Measurements from ENCODE around the gene SDK2.
"Not testable (repeated sequence)": the region's sequence is repeated elsewhere in the genome, so short reads cannot be mapped to it uniquely, and the experiment has no call there.

SDK2 gene

DNA sequence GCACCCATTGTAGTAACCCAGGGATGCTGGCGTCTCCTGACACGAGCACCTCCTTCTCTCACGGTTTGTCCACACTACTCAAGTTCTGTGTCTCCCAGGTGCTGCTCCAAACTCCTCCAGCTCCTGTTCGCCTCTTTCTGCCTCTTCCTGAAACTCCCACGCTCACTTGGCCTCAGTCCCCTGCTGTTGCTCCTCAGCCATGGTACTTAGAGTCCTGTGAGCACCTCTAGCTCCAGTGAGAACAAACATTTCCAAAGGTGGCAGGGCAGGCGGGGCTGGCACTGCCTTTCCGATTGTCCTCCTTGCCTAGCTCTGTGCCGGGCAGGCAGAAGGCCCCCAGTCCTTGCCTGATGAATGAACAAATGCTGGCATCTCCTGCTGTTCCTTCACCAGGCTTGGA, 146.1 kb downstream of the SDK2 start:
- DNase-seq, result no peak

DNA sequence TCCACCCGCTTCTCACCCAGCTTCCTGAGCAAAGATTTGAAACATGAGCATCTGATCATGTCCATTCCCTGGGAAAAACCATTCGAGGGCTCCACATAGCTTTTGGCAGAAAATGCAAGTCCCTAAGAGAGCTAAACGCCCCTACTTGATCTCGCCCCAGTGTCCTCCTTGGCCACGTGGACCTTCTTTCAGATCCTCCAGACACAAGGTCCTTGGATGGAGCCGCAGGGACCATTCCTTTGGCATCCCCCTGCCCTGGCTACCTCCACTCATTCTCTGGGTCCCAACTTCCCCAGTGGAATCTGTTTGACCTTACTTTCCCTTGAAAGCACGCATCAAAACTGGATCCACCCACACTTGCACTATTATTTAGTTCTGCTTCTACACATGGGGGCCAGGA, 146.5 kb downstream of the SDK2 start:
- DNase-seq, result no peak

DNA sequence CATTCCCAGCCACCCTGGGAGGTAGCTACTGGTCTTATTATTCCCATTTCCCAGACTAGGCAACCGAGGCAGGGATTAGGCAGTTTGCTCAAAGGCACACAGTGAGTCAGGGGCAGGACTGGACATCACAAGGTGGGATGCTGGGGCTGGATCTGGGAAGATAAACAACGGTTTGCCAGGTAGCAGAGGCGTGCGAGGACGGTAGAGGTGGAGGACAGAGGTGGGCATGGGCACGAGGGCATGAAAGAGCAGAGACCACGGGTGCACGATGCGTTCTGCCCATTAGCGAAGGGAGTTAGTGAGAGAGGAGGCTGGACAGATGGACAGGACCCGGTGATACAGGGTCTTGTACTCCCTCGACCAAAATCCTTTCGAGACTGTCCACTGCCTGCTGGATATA, 148.0 kb downstream of the SDK2 start:
- DNase-seq, result no peak

DNA sequence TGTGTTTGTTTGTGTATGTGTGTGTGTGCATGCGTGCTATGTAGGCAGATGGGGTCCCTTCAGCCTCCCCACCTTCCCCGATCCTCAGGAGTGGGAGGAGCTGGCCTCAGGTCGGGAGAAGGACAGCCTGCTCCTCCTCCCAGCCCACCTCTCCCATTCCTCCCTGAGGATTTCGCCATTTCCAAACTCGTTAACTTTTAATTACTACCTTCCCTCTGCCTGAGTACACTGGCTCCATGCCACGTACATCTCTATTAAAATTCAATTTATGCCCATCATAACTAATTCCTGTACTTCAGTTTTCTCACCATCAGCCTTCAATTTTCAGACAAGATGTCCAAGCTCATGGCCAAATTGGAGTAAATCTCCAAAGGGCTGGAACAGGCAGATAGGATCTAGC, 148.6 kb downstream of the SDK2 start:
- no peak for DNase-seq

DNA sequence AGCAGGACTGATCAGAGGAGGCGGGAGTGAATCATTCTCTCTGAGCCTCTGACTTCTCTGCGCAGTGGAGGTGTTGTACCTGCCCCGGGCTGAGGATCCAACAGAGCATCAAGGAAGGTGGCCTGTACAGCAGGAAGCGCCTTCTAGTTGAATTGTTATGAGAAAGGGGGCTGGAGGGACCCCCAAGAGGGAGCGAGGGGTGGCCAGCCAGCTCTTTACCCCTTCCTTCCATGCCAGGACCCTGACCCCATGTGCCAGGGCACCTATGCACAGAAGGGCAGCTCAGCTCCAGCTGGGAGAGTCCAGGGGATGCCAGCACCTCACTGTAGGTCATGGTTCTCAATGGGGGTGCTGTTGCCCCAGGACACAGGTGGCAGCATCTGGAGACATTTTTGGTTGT, 149.3 kb downstream of the SDK2 start:
- DNase-seq, result no peak

DNA sequence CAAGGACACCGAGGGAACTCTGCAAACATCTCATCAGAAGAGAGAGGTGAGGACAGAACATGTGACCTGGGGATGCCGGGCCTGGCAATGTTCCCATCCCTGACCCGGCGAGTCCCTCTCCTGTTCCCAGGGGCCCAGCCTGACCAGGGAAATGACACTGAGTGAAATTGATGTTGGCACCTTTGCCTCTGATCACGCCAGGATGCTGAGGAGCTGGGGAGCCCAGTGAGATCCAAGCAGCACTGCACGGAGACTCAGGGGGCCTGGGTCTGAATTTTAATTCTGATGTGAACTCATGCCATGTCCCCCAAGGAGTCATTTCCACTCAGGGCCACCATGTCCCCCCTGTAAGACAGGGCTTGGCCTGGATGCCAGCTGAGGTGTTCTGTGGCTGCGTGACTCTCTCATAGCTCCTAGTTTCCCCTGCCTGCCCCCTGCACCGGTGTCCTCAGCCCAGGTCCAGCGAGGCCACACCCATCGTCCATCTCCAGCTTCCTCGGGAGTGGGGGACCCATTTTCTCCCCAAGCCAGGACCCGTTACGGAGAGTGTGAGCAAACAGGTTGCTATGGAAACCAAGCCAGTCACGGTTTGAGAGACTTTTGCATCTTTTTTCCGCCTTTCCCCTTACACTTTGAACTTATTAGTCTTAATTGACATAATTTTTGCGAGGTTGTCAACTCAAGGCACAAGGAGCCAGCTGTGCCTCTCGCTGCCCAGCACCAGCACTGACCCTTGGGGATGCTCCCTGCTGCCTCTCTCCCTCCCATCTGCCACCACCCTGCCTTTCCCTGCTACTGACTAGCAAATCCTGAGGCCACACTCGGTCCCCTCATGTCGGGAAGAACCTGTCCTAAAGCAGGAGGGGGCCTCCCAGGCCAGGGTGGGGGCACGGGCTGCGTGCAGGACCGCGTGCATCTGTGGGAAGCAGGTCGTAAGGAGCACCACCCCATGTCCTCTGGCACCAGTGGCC, 150.0 kb downstream of the SDK2 start:
- peak; percentile 67 for DNase-seq

DNA sequence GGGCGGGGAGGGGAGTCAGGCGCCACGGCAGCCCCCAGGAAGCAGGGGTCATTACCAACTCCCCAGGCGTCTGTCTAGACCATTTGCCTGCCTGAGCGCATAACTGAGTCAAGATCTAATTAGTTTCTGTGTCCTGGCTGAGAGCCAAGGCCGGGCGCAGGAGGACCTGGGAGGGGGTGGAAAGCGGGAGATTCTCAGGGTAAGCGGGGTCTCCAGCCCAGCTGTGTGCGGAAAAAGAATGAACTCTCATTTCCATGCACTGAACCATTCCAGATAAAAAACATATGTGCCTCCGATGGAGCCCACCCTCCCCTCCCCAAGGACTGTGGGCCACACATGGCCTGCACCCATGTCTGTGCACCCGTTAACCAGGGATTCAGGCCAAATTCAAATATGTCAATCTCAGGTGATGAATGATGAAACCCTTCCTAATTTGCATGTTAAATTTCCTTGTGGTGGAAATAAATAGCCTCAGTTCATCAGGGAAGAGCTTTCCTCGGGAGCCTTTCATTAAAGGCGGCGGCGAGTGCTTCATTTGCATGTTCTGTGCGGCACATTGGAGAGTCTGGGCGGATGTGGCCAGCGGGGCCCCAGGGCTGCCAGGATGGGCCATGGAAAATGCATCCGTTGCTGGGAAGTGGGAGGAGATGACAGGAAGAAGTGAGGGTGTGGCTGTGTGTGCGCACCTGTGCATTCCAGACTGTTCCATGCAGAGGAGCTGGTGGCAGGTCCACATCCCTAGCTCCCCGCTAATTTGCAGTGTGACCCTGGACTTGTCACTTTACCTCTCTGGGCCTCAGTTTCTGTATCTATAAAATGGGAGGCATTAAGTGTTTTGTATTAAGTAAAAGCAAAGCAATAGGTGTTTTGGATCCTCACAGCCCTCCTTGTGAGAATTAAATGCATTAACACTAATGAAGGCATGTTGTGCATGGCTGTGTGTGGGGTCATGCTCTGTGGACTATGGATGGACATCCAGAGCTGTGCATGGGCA, 151.1 kb downstream of the SDK2 start:
- DNase-seq, result peak; percentile 96

DNA sequence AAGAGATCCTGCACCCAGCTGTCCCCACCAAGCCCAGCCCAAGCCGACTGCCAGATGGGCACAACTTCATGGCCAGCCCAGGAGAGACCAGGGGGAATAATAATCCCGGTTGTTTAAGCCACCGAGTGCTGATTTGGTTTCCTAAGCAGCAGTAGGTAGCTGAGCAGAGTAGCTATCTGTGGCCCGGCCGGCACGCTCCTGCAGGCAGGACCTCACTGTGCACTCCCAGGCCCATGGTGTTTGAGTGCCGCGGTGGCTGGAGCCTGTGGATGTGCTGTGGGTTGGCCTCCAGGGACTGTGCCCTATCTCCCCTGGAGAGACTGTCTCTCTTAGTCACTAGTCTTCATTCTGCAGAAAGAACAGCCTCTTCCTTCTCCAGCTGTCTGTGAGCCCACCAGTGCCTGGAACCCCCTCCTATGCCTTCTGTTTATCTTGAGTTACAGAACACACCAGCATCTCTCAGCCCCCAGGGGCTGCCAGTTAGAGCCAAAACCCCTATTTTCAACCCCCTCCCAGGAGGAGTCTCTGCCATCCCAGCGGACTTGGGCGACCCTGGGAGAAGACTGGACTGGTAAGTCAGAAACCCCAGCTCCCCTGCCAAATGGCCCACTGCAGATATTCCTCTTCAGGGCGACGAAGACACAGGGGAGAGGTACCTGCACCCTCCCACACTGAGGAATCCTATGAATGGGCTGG, 152.0 kb downstream of the SDK2 start:
- no peak for DNase-seq

DNA sequence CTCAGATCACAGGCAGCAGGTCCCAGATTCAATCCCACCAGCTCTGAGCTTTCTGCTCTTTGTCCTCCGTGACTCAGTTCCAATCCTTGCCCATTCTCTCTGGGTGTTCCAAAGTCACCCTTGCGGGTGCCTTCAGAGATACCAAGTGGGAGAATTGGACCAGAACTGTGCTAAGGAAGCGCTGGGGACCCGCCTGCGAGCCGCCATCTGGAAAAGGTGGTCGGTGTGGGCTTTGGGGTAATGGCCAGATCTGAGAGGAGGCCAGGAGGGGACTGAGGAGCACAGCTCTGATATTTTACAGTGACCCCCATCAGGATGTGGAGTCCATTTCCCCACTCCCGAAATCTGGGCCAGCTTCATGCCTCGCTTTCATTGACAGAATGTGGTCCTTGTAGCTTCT, 152.6 kb downstream of the SDK2 start:
- DNase-seq, result no peak

DNA sequence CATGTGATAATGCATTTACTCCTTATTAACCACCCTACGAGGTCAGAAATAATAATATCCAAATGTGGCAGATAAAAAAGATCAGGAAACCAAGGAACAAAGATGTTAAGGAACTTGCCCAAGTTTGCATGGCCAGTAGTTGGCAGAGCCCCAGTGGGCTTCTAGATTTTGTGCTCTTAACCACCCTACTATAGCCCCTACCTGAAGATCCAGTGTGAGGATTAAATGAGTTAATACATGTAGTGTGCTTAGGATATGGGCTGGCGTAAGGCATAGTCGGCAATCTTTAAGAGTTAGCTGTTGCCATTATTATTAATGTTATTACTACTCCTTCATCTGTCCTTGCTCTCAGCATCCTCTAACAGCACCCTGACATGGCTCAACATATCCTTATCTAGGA, 153.4 kb downstream of the SDK2 start:
- no peak for DNase-seq

DNA sequence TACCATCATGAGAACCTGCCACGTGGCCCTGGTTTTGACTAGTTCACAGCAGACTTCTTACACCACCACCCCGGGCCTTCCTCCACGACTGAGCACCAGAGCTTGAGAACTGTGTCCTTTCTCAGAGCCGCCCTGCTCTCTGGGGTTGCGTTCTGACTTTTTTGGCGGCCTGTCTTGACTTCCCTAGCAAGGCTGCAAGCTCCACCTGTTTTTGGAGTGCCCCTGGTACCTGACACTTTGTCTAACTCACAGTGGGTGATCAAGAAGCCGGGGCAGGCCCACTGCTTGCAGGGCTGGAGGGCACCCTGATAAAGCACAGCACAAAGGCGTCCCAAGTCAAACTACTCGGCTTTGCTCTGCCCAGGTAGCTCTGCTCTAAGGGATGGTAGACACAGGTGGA, 154.3 kb downstream of the SDK2 start:
- DNase-seq, result no peak

DNA sequence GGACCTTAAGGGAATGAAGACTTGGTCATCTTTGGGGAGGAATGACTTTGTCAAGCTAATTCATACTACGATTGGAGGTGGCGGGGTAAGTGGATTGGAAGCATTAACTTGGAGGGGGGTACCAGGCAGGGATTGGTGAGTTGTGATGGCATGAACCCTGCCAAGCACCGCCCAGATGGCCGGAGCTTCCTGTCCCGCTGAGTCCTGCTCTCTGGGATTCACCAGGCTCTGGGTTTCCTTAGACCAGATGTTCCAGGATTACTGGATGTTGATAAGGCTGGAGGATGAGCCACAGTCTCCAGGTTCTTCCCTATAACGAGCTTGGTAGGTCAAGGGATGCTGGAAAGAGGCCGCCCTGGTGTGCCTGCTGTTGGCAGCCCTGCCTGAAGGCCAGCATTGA, 154.9 kb downstream of the SDK2 start:
- DNase-seq, result no peak

DNA sequence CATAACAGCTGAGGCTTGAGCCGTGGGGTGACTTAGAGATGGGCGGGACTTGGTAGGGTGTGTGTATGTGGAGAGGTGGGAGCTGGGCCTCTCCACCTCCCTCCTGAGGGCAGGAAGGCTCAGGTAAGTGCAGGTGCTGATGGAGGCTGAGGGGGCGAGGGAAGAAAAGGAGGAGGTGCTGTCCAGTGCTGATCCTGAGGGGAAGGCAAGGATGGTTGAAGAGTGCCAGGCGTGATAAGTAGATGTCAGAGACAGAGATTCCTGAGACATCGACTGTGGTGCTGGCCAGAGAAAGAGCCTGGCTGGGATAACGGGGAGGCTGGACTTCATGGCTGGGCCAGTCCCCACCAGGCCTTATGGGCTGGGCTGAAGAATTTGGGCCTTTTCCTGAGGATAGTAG, 159.1 kb downstream of the SDK2 start:
- DNase-seq, result no peak

DNA sequence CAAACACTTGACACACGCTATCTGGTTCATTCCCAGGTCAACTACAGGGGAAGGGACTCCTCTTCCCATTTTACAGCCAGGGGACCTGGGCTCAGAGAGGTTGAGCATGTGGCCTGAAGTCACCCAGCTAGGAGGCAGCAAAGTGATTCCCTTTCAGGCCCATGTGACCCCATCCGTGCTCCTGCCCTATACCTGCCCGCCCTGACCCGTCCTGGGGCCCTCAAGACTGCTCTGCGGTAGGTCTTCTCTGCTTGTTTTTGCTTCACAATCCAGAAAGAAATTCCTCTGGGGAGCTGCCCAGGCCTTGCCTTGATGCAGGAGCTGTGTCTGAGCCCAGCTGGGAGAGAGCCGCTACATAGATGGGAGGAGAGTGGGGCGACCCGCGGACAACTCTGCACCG, 161.4 kb downstream of the SDK2 start:
- DNase-seq, result no peak

DNA sequence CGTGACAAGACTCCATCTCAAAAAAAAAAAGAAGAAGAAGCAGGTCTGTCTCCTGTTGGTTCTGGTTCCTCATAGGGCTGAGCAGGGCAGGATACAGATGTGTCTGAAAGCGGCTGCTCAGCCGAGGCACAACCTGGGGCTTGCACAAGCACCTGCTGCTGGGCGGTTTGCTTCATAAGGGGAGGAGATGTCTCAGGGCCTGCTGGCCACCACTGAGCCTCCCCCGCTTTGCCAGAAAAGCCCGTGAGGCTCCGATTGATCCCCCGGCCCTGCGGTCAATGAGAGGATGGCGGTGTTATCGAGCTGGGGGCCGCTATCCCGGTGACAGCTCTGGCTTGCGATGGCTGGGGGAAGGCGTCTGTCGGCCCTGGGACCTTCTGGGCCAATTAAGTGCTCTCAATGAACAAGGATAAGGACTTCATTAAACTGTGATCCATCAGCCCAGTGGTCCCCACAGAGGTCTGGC, 162.0 kb downstream of the SDK2 start:
- DNase-seq, result peak; percentile 57

DNA sequence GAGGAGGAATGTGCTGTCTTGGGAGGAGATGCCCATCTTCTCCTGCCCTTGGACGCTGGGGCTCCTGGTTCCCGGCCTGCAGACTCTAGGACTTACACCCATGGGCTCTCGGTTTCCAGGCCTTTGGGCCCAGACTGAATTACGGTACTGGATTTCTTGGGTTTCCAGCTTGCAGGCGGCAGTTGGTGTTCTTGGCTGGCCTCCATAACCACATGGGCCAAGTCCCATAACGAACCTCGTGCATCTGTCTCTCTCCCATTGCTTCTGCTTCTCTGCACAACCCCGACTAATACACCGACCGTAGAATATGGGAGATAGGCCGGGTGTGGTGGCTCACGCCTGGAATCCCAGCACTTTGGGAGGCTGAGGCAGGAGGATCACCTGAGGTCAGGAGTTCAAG, 162.6 kb downstream of the SDK2 start:
- no peak for DNase-seq

DNA sequence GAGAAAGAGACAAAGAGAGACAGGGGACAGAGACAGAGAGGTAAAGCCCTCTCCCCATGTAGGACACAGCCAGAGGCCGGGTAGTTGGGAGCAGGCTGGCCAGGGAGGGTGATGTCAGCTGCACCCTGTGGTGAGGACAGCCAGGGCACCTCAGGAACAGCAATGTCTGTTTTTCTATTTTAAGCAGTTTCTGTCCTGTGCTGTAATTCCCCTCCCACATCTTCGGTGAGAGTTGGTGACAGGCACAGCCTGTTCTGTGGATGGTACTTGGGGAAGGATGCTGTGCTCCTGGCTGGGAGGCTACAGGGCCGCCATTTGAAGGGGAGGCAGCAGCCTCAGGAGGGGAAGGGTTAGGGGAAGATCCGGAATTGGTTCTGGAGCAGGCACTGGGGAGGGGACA, 163.5 kb downstream of the SDK2 start:
- no peak for DNase-seq

DNA sequence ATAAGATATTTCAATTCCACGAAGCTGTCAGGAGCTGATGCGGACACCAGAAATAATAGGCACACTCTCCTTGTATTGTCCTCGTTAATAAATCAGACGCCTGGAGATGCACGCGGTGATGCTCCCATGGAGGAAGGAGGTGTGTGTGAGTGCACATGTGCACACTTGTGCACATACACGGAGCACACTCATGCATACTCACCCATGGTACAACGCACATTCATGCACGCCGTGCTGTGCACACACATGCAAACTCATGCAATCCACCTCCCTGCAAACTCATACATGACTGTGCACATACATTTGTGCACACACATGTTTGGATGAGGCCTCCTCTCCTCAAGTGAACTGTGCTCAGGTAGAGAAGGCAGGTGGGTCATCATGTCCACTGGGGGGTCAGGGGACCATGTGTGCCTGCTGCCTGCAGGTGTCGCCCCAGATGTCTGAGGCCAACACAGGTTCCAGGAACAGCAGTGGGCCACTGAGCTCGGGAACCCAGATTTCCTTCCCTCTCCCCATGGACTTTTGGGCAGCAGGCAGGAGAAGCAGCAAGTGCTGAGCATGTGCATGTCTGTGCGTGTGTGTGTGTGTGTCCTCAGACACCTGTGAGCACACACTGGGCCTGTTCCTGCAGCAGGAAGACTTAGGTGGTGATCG, 165.3 kb downstream of the SDK2 start:
- peak; percentile 46 for DNase-seq

DNA sequence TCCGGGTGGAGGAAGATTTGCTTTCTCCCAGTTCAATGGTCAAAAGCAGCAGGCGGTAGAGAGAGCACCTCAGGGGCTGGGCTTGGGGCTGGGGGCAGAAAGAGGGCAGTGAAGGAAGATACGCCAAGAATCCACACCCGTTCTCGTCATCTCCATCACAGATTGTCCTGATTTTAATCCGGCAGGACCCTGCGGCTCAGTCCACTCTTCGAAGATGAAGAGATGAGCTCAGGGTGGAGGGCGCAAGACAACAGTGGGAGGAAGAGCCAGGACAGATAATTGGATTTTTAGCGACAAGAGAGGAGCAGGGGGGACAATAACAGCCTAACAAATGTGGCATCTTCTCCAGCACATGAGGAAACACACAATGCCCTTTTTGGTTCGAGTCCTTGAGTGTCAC, 165.9 kb downstream of the SDK2 start:
- peak; percentile 57 for DNase-seq

DNA sequence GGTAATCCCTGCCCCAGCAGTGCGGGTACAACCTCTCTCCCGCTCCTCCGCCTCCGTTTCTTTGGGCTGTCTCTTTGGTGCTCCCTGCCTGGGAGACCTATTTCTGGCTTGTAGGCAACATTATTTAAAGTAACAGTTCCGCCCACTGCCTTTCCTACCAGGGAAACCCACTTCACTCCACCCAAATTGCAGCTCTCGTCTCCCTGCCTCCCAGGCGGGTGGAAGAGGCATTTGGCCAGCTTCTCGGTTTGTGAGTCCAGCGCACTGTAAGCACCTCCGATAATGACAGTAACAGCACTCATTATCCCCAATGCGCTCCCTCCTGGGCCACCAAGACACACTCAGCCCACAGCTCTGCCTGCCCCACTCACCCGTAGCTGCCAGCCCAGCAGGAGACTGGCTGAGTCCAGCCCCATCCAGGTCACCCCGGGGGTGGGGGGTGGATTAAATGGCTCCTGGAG, 167.3 kb downstream of the SDK2 start:
- peak; percentile 46 for DNase-seq

DNA sequence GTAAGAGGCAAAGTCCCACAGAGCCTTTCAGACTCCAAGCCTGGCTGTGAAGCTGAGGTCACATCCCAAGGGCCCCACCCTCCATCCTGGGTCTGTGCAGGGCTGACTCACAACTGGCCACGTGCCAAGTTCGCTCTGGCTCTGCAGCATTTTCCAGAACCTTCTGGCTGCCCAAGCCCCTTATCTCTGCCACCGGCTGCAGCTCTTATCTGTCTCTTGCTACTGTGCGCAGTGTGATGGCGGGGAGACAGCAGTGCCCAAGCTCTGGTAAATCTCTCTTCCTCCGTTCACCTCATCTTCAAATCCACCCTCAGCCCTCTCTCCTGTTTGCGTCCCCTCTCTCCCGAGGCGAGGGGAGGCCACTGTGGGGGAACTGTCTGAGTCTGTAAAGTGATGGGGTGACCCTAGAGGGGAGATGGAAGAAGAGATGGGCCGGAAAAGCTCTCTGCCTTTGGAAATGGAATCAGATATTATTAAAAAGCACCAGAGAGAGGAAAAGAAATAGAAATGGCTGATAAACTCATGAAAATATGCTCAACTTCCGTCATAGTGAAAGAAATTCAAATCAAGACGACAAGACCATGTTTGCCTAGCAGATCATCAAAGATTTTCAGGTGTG, 169.8 kb downstream of the SDK2 start:
- peak; percentile 45 for DNase-seq

DNA sequence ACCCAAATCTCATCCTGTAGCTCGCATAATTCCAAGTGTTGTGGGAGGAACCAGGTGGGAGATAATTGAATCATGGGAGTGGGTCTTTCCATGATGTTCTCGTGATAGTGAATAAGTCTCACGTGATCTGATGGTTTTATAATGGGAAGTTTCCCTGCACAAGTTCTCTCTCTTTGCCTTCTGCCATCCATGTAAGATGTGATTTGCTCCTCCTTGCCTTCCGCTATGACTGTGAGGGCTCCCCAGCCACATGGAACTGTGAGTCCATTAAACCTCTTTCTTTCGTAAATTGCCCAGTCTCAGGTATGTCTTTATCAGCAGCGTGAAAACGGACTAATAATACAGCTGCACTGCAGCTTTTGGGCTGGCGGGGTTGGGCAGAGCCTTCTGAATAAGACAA, 171.5 kb downstream of the SDK2 start:
- DNase-seq, result not testable (repeated sequence)
